K562 (cell line): ENCODE data around the gene KLHDC2. TPM values are rescaled to one million over a fixed set of nuclear protein-coding genes. Genes with fewer than 3 reads are reported as not detected.

Experiments
- CXXC5 ChIP-seq: fragments of 250-450 bp; sonication (Bioruptor Pico); IDR thresholded peaks from 2 replicates; pipeline ENCODE4 v1.8.0; 2022; ENCODE audit warnings: inconsistent platforms, mild to moderate bottlenecking, moderate library complexity
- DMBX1 ChIP-seq: fragments of 250-450 bp; sonication (Bioruptor Pico); IDR thresholded peaks from 2 replicates; pipeline ENCODE4 v1.8.0; 2022; ENCODE audit warnings: inconsistent platforms, mild to moderate bottlenecking, moderate library complexity, borderline replicate concordance
- ELF1 ChIP-seq: fragments of 200-800 bp; sonication (Bioruptor generic); IDR thresholded peaks from 2 replicates; pipeline ENCODE4 v1.6.1; 2016; ENCODE audit warnings: missing genetic modification characterization, missing compliant biosample characterization
- EWSR1 ChIP-seq: fragments of 450-650 bp; IDR thresholded peaks from 2 replicates; pipeline ENCODE4 v1.6.1; 2018; ENCODE audit warnings: borderline replicate concordance, mild to moderate bottlenecking, low read depth, moderate library complexity; ENCODE audit not compliant: partially characterized antibody
- LCOR ChIP-seq: sonication (generic); formaldehyde crosslinking; IDR thresholded peaks from 2 replicates; pipeline ENCODE4 v1.8.0; 2022; ENCODE audit warnings: mild to moderate bottlenecking, missing genetic modification reagents
- MAFF ChIP-seq: IDR thresholded peaks from 2 replicates; pipeline ENCODE4 v1.6.1; 2012; ENCODE audit warnings: low read length, improper control_type of control experiment
- MEF2D ChIP-seq: conservative IDR thresholded peaks from 2 replicates; pipeline ENCODE4 v1.6.1; 2016; ENCODE audit warnings: low read depth, missing genetic modification characterization, missing compliant biosample characterization
- NBN ChIP-seq: fragments of 450-650 bp; IDR thresholded peaks from 2 replicates; pipeline ENCODE4 v1.6.1; 2016; ENCODE audit warnings: low read depth, mild to moderate bottlenecking
- POLR3G ChIP-seq: IDR thresholded peaks from 2 replicates; pipeline ENCODE4 v1.6.1; 2011; ENCODE audit not compliant: insufficient read length, insufficient replicate concordance; ENCODE audit errors: extremely low read depth
- SMAD2 ChIP-seq: fragments of 150-350 bp; IDR thresholded peaks from 2 replicates; pipeline ENCODE4 v1.6.1; 2014; ENCODE audit warnings: low read depth, mild to moderate bottlenecking, low read length
- SMARCA4 ChIP-seq: fragments of 450-650 bp; IDR thresholded peaks from 2 replicates; pipeline ENCODE4 v1.6.1; 2016
- SOX6 ChIP-seq: fragments of 450-650 bp; IDR thresholded peaks from 2 replicates; pipeline ENCODE4 v1.6.1; 2014; ENCODE audit warnings: mild to moderate bottlenecking
- SPI1 ChIP-seq: IDR thresholded peaks from 2 replicates; pipeline ENCODE4 v1.6.1; 2011; ENCODE audit warnings: low read depth, low read length, control low read depth, borderline replicate concordance
- TCF3 ChIP-seq: sonication (generic); formaldehyde crosslinking; IDR thresholded peaks from 2 replicates; pipeline ENCODE4 v1.4.0; 2020; ENCODE audit warnings: mild to moderate bottlenecking, missing genetic modification reagents
- XRCC5 ChIP-seq: fragments of 200-400 bp; formaldehyde crosslinking; IDR thresholded peaks from 2 replicates; pipeline ENCODE4 v1.6.1; 2017; ENCODE audit warnings: low read depth, mild to moderate bottlenecking, low read length
- polyA plus RNA-seq, 8 experiments: library from polyadenylated mRNA; depleted of rRNA in 4 of 8; stranded (reverse) in 5 of 8; unstranded in 3 of 8; fragments of >200 nt; fragmentation: Nextera tagmentation in 2 of 8; fragmentation: Illumina TruSeq in 1 of 8; extraction: Ambion mirVana in 2 of 8; extraction: Trizol in 1 of 8; gene quantifications; 2 replicates each; pipeline versions ENCODE4 v1.2.1 to v1.2.3, GENCODE V29; 2011 to 2014; ENCODE audit warnings: inconsistent platforms in 1 of 8, missing spikeins in 1 of 8
- total RNA-seq, 7 experiments: library from RNA; depleted of rRNA in 6 of 7; stranded (reverse); fragments of >200 nt in 6 of 7; fragmentation: Illumina TruSeq in 2 of 7; extraction: Trizol in 2 of 7; gene quantifications; 2 replicates each; pipeline versions ENCODE4 v1.2.1 to v1.2.3, GENCODE V29; 2011 to 2021; ENCODE audit warnings: low replicate concordance in 1 of 7
- TF ChIP-seq, protein P1 (sequence below): sonication (generic); formaldehyde crosslinking; IDR thresholded peaks from 2 replicates; pipeline ENCODE4 v1.9.0; 2022; ENCODE audit warnings: mild to moderate bottlenecking, missing genetic modification reagents
- TF ChIP-seq, protein P2 (sequence below): fragments of 250-450 bp; sonication (Bioruptor Pico); IDR thresholded peaks from 2 replicates; pipeline ENCODE4 v1.5.0; 2021; ENCODE audit warnings: mild to moderate bottlenecking, moderate library complexity
- TF ChIP-seq, protein P3 (sequence below): sonication (generic); formaldehyde crosslinking; IDR thresholded peaks from 2 replicates; pipeline ENCODE4 v1.8.0; 2022; ENCODE audit warnings: mild to moderate bottlenecking, low read depth, missing genetic modification reagents
- TF ChIP-seq, protein P4 (sequence below): fragments of 250-450 bp; sonication (Bioruptor Pico); IDR thresholded peaks from 2 replicates; pipeline ENCODE4 v1.9.0; 2021; ENCODE audit warnings: mild to moderate bottlenecking, inconsistent platforms
- TF ChIP-seq, protein P5 (sequence below): fragments of 250-450 bp; sonication (Bioruptor Pico); IDR thresholded peaks from 2 replicates; pipeline ENCODE4 v1.5.0; 2021

Gene KLHDC2
- total and polyA plus RNA-seq, 9 of the 15 experiments (the other 6 are each of a cell fraction or from before 2014, with no cell fraction given), result 6.3 to 41.7 (median 20.0) TPM

DNA sequence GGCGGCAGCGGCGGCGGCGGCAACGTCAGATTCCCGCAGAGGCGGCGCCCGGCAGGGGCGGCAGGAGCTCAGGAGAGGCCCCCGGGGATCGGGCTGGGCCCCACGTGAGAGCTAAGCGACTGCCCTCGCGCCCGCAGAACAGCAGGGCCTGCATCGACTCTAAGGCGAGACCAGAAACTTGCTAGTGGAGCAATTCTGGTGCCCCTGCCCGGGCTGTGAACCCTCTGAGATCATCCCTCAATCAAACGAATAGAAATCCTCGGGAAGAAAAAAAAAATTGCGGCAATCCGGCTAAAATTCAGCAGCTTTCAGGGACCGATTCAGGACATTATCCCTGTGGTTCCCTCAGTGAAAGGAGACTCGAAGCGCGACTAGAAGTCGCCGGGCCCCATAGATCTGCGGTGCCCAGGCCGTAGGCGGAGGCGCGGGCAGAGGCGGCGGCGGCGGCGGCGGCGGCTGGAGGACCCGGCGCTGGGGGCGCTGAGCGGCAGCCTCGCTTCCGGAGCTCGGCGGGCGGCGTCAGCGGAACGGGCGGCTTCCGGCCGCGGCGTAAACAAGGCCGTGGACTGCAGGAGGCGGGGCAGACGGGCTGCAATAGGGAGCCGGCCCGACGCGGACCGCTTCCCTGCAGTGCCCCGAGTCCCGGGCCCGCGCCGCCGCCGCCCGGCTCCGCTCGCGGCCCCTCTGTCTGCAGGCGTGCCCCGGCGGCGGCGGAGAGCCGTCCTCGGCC is at the start of gene KLHDC2 (continued):
- TF ChIP-seq, protein P1, sequence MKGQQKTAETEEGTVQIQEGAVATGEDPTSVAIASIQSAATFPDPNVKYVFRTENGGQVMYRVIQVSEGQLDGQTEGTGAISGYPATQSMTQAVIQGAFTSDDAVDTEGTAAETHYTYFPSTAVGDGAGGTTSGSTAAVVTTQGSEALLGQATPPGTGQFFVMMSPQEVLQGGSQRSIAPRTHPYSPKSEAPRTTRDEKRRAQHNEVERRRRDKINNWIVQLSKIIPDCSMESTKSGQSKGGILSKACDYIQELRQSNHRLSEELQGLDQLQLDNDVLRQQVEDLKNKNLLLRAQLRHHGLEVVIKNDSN (CRISPR knock-in tag), result peak; percentile 52
- TF ChIP-seq, protein P2, sequence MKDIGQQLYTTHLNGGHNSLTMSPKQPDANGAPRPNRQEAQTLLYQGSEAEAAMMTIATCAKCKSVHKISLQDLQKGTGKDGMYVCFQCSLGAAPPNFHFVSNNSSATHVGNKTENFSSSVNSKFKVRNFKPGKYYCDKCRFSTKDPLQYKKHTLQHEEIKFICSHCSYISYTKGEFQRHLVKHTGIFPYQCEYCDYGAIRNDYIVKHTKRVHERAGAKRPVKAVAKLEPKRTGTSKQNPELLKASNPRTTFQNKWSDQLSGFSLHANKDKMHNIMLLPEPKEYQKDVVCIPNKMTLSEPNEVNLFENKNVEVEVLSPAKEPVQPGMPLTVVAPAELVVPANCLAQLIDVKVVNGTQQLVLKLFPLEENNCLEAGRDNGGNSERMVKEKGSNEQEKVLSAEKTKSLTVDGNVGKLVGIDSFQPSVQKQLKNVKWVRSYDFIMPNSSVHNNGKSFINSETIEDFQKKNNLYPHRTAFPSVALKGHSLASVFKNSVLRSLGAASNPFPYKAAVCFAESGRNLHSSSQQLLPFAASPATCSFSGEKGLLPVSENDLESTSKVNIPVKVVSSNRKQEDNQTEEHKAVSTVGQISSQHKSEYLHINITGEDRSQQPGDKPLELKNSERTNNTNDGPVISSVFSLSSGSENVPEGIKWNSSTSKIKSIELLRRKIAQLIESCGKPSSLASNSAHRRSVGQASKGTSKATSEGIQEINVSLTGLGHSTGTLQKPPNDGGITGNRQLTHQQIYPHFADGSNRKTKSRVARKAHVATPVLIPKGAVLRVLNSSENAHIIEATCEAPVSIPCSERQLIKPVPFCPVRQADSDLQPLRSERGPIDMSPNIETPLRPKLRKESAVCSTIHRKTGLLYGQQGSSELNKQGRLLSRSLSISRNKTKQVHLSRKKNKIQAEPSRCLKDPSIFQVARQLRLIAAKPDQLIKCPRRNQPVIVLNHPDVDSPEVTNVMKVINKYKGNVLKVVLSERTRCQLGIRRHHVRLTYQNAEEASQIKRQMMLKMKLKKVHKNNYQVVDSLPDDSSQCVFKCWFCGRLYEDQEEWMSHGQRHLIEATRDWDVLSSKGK (CRISPR knock-in tag), result no peak
- TF ChIP-seq, protein P3, sequence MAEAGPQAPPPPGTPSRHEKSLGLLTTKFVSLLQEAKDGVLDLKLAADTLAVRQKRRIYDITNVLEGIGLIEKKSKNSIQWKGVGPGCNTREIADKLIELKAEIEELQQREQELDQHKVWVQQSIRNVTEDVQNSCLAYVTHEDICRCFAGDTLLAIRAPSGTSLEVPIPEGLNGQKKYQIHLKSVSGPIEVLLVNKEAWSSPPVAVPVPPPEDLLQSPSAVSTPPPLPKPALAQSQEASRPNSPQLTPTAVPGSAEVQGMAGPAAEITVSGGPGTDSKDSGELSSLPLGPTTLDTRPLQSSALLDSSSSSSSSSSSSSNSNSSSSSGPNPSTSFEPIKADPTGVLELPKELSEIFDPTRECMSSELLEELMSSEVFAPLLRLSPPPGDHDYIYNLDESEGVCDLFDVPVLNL (CRISPR knock-in tag), result no peak
- no peak for TF ChIP-seq XRCC5
- peak; percentile 82 for TF ChIP-seq ELF1 (tag)
- no peak for TF ChIP-seq POLR3G
- no peak for TF ChIP-seq MAFF
- TF ChIP-seq SMAD2, result no peak
- TF ChIP-seq LCOR, result no peak
- no peak for TF ChIP-seq SMARCA4
- peak; percentile 84 for TF ChIP-seq CXXC5 (CRISPR knock-in tag)
- TF ChIP-seq, protein P4, sequence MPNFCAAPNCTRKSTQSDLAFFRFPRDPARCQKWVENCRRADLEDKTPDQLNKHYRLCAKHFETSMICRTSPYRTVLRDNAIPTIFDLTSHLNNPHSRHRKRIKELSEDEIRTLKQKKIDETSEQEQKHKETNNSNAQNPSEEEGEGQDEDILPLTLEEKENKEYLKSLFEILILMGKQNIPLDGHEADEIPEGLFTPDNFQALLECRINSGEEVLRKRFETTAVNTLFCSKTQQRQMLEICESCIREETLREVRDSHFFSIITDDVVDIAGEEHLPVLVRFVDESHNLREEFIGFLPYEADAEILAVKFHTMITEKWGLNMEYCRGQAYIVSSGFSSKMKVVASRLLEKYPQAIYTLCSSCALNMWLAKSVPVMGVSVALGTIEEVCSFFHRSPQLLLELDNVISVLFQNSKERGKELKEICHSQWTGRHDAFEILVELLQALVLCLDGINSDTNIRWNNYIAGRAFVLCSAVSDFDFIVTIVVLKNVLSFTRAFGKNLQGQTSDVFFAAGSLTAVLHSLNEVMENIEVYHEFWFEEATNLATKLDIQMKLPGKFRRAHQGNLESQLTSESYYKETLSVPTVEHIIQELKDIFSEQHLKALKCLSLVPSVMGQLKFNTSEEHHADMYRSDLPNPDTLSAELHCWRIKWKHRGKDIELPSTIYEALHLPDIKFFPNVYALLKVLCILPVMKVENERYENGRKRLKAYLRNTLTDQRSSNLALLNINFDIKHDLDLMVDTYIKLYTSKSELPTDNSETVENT (CRISPR knock-in tag), result peak; percentile 98
- TF ChIP-seq SPI1, result no peak
- TF ChIP-seq NBN, result no peak
- no peak for TF ChIP-seq TCF3 (CRISPR knock-in tag)
- no peak for TF ChIP-seq MEF2D (tag)
- no peak for TF ChIP-seq SOX6
- no peak for TF ChIP-seq EWSR1
- TF ChIP-seq, protein P5, sequence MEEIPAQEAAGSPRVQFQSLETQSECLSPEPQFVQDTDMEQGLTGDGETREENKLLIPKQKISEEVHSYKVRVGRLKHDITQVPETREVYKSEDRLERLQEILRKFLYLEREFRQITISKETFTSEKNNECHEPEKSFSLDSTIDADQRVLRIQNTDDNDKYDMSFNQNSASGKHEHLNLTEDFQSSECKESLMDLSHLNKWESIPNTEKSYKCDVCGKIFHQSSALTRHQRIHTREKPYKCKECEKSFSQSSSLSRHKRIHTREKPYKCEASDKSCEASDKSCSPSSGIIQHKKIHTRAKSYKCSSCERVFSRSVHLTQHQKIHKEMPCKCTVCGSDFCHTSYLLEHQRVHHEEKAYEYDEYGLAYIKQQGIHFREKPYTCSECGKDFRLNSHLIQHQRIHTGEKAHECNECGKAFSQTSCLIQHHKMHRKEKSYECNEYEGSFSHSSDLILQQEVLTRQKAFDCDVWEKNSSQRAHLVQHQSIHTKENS (CRISPR knock-in tag), result no peak
- TF ChIP-seq DMBX1 (CRISPR knock-in tag), result no peak
